Endothelial cell (in vitro differentiated cells): ENCODE results near the gene DISC1. TPM values are rescaled to one million over a fixed set of nuclear protein-coding genes. Genes with fewer than 3 reads are reported as not detected.
A peak's percentile ranks its signal among the peaks of the same experiment; 100 is the strongest.

Source experiments
- DNase-seq: peaks from one replicate; pipeline ENCODE4 v3.0.0; 2021; ENCODE audit warnings: low spot score
- H3K27ac Mint-ChIP-seq: one replicate; pipeline ENCODE4 v1.8.0; 2021; ENCODE audit warnings: mixed read lengths, inconsistent platforms; ENCODE audit not compliant: unreplicated experiment
- H3K27me3 Mint-ChIP-seq: one replicate; pipeline ENCODE4 v1.8.0; 2021; ENCODE audit warnings: mild to moderate bottlenecking, moderate library complexity, mixed read lengths, inconsistent platforms; ENCODE audit not compliant: unreplicated experiment
- H3K36me3 Mint-ChIP-seq: one replicate; pipeline ENCODE4 v1.8.0; 2021; ENCODE audit warnings: mild to moderate bottlenecking, low read depth, mixed read lengths, inconsistent platforms; ENCODE audit not compliant: unreplicated experiment
- H3K4me1 Mint-ChIP-seq: one replicate; pipeline ENCODE4 v1.8.0; 2021; ENCODE audit warnings: mild to moderate bottlenecking, mixed read lengths, inconsistent platforms; ENCODE audit not compliant: unreplicated experiment
- H3K4me3 Mint-ChIP-seq: one replicate; pipeline ENCODE4 v1.8.0; 2021; ENCODE audit warnings: mild to moderate bottlenecking, mixed read lengths, inconsistent platforms; ENCODE audit not compliant: unreplicated experiment
- H3K9me3 Mint-ChIP-seq: one replicate; pipeline ENCODE4 v1.8.0; 2021; ENCODE audit warnings: mixed read lengths, inconsistent platforms; ENCODE audit not compliant: unreplicated experiment
- CTCF ChIP-seq: fragments of 200-600 bp; sonication (generic); IDR thresholded peaks from one replicate; pipeline ENCODE4 v1.5.0; 2021; ENCODE audit warnings: antibody characterized with exemption; ENCODE audit not compliant: unreplicated experiment
- total RNA-seq: library from RNA; stranded (reverse); fragmentation: NEBNext Ultra II Directional; extraction: Animal tissue kit (Norgen Biotek cat#: 25700); gene quantifications from one replicate; pipeline ENCODE4 v1.2.1, GENCODE V29; 2021; ENCODE audit not compliant: unreplicated experiment

Gene DISC1
- total RNA-seq, 1 donor from 2014 or later = 82.5 TPM

- DNase-seq = no peak
- peaks cover 33% of the 10 kb centered on the region for H3K36me3 Mint-ChIP-seq
- no peak overlapping the region for H3K27ac Mint-ChIP-seq
- peaks cover 20% of the 10 kb centered on the region for H3K27me3 Mint-ChIP-seq
- TF ChIP-seq CTCF = no peak
- H3K4me3 Mint-ChIP-seq = no peak overlapping the region
- peaks cover 60% of the 10 kb centered on the region for H3K4me1 Mint-ChIP-seq
- no peaks in the 10 kb centered on the region for H3K9me3 Mint-ChIP-seq
These were observed 310.6 kb downstream of the DISC1 start for GRCh38 chr1:231936983-231937775.

- Mint-ChIP-seq H3K4me3 (no peak overlapping the region), H3K9me3 (no peaks in the 10 kb centered on the region), H3K36me3 (peaks cover 31% of the 10 kb centered on the region), H3K27me3 (peaks cover 20% of the 10 kb centered on the region), H3K27ac (no peak overlapping the region), H3K4me1 (peaks cover 57% of the 10 kb centered on the region)
- no peak for TF ChIP-seq CTCF
- DNase-seq = no peak
These were observed 311.6 kb downstream of the DISC1 start for GRCh38 chr1:231938211-231938610.

GRCh38 chr1:231938711-231939110, 312.1 kb downstream of the DISC1 start:
- Mint-ChIP-seq H3K27ac (no peak overlapping the region), H3K27me3 (peaks cover 20% of the 10 kb centered on the region), H3K9me3 (no peaks in the 10 kb centered on the region), H3K4me3 (no peak overlapping the region), H3K4me1 (peaks cover 52% of the 10 kb centered on the region), H3K36me3 (peaks cover 30% of the 10 kb centered on the region)
- DNase-seq = no peak
- no peak for TF ChIP-seq CTCF

GRCh38 chr1:231939118-231939517, 312.5 kb downstream of the DISC1 start:
- peaks cover 19% of the 10 kb centered on the region for H3K27me3 Mint-ChIP-seq
- no peak overlapping the region for H3K4me3 Mint-ChIP-seq
- H3K36me3 Mint-ChIP-seq = peaks cover 30% of the 10 kb centered on the region
- DNase-seq = no peak
- no peaks in the 10 kb centered on the region for H3K9me3 Mint-ChIP-seq
- TF ChIP-seq CTCF = no peak
- H3K4me1 Mint-ChIP-seq = peaks cover 48% of the 10 kb centered on the region
- H3K27ac Mint-ChIP-seq = no peak overlapping the region

GRCh38 chr1:231940116-231940515, 313.5 kb downstream of the DISC1 start:
- peaks cover 39% of the 10 kb centered on the region for H3K4me1 Mint-ChIP-seq
- no peak for TF ChIP-seq CTCF
- H3K9me3 Mint-ChIP-seq = no peaks in the 10 kb centered on the region

More at GRCh38 chr1:231940116-231940515, 313.5 kb downstream of the DISC1 start:
- DNase-seq = no peak
- Mint-ChIP-seq H3K36me3 (peaks cover 32% of the 10 kb centered on the region), H3K4me3 (peak overlapping the region; percentile 32), H3K27me3 (peaks cover 19% of the 10 kb centered on the region), H3K27ac (no peak overlapping the region)
